AG20443 (cell line): ENCODE results near the gene PRDX2.

ENCODE experiments used
- DNase-seq: peaks from one replicate; pipeline ENCODE4 v3.0.0; 2012; ENCODE audit warnings: low spot score, mixed read lengths

PRDX2 gene

DNA sequence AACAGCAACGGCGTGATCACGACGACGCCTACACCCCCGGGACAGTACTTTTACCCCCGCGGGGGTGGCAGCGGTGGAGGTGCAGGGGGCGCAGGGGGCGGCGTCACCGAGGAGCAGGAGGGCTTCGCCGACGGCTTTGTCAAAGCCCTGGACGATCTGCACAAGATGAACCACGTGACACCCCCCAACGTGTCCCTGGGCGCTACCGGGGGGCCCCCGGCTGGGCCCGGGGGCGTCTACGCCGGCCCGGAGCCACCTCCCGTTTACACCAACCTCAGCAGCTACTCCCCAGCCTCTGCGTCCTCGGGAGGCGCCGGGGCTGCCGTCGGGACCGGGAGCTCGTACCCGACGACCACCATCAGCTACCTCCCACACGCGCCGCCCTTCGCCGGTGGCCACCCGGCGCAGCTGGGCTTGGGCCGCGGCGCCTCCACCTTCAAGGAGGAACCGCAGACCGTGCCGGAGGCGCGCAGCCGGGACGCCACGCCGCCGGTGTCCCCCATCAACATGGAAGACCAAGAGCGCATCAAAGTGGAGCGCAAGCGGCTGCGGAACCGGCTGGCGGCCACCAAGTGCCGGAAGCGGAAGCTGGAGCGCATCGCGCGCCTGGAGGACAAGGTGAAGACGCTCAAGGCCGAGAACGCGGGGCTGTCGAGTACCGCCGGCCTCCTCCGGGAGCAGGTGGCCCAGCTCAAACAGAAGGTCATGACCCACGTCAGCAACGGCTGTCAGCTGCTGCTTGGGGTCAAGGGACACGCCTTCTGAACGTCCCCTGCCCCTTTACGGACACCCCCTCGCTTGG is 9.3 kb downstream of the PRDX2 start:
- no peak for DNase-seq

- DNase-seq: peak; percentile 92
These were observed 10.1 kb downstream of the PRDX2 start, which contains the start of gene JUNB for GRCh38 chr19:12791345-12792050. Gene JUNB, plus strand, starts transcription at chr19:12791486. Its CDS starts 286 bp downstream, at chr19:12791772.

DNA sequence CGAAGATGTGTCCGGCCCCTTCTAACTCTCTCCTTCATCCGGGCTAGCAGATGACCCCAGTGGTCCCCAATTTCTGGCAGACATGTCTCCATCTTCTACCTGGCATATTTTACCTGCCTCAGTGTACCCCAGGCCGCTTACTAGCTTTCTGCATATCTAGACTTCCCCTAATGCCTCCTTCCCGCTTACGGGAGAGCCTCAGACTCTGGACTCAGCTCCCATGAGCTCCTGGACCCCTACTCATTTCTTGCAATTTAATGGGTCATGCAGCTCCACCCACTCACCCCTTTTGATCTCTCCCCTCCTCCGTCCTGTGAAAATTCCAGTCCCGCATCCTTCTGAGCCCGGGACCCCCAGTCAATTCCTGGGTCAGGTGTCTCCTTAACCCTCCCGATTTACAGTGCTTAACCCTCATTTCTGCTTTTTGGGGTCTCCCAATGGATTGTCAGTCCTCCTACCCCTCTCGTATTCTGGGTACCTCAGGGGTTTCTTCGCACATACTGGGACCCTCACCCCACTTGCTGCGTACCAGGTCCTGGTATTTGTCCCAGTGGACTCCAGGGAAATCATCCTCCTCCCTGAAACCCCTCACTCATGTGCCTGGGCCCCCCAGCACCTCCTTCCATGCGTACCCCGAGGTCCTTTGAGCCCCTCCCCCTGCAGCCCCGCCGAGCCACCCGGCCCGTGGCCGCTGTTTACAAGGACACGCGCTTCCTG is 10.8 kb downstream of the PRDX2 start:
- DNase-seq: no peak

DNA sequence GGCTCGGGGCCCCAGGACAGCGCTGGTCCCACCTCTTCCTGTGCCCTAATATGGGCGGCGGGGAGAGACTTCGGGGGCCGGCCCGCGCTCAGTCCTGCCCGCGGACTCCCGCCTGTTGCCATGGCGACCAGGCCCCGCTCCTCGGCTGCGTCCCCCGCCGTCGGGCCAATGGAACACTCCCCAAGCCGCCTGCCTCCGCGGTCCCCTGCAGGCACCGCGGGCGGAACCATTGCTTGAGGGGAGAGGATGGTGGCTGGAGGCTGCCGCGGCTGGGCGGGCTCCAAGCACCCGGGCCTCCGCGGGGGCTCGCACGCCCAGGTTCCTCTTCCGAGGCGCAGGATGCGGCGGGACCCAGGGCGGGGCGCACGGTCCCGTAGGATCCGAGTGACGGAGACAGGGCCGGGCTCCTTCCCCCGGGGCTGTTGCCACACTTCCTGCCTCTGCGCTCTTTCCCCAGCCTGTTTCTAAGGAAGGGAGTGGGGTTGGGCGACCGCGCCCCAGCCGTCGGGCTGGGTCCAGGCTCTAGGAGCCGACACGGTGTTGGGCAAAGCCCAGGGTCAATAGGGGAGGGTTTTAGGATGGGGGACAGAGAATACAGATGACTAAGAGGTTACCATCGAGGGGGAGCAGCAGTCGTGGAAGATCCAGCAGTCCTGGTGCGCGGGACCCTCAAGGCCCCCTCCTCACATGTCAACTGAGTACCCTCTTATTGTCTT is 11.5 kb downstream of the PRDX2 start:
- peak; percentile 93 for DNase-seq

DNA sequence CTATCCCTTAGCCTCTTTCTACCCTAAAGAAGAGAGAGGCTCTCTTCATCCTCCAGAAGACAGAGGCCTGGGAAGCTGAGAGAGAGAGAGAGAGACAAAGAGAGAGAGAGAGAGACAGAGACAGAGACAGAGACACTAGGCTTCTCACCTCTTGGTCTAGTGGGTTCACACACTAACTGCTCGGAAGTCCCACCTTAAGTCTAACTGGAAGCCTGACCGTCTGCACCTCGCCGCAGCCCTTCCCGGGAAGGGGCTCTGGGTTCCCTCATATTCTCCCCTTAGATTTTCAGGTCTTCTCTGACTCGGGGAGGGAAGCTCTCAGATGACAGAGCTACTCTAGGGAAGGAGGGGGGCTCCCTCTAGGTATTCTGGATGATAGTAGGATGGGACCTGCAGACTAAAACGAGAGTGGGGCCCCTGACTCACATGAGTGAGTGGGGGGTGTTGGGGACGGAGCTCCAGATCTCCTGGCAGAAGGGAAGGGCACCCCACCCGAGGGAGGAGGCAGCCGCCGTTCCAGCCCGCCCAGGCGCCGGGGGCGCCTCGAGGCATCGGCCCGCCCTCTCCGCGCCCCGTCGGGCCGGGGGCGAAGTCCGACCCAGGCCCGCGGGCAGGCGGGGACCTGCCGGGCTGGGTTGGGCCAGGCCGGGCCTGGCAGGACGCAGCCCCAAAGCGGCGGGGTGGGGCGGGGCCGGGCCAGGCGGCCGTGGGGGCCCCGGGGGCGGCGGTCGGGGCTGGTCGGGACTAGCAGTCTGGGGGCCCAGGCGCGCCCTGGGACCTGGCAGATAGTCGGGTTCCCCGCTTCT is 12.3 kb downstream of the PRDX2 start:
- no peak for DNase-seq

- peak; percentile 67 for DNase-seq
These were observed 12.9 kb downstream of the PRDX2 start for GRCh38 chr19:12788682-12789097.

GRCh38 chr19:12788042-12788681 is 13.4 kb downstream of the PRDX2 start:
- no peak for DNase-seq

GRCh38 chr19:12787458-12787857 is 14.1 kb downstream of the PRDX2 start:
- DNase-seq: no peak

DNA sequence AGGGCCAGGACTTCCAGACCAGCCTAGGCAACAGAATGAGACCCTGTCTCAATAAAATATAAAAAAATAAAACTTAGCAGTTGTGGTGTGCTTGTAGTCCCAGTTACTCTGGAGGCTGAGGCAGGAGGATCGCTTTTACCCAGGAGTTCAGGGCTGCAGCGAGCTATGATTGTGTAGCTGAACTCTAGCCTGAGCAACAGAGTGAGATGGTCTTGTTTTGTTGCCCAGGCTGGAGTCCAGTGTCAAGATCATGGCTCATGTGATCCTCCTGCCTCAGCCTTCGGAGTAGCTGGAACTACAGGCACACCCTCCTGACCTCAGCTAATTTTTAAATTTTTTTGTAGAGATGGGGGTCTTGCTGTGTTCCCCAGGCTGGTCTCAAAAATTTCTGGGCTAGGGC is 14.6 kb downstream of the PRDX2 start:
- DNase-seq: no peak

GRCh38 chr19:12786141-12786870 is 15.3 kb downstream of the PRDX2 start:
- DNase-seq: no peak

- DNase-seq: no peak
These were observed 16.1 kb downstream of the PRDX2 start for GRCh38 chr19:12785431-12786031.

DNA sequence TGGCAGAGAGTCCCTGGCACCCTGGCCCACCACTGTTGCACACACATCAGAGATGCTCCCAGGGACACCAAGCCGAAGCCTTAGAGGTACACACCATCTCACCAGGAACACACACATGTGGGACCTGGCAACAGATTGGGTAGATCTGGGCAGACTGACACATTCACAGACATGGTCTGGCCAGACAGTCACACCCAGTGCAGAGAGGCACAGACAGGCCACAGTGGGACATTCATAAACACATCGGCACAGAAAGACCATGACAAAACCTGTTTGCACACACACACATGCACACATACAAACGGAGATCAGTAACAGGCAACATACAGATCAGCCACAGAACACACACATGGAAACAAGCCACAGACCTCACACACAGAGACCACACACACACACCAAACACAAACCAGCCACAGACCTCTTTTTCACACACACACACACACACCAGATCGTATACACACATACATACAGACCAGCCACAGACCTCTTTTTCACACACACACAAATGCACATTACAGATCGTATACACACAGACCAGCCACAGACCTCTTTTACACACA is 16.6 kb downstream of the PRDX2 start:
- no peak for DNase-seq

- DNase-seq: no peak
These were observed 17.2 kb downstream of the PRDX2 start for GRCh38 chr19:12784394-12784870.

GRCh38 chr19:12783849-12784393 is 17.7 kb downstream of the PRDX2 start:
- no peak for DNase-seq

GRCh38 chr19:12783291-12783848 is 18.2 kb downstream of the PRDX2 start:
- no peak for DNase-seq

GRCh38 chr19:12782424-12783290 is 18.9 kb downstream of the PRDX2 start:
- peak; percentile 87 for DNase-seq

DNA sequence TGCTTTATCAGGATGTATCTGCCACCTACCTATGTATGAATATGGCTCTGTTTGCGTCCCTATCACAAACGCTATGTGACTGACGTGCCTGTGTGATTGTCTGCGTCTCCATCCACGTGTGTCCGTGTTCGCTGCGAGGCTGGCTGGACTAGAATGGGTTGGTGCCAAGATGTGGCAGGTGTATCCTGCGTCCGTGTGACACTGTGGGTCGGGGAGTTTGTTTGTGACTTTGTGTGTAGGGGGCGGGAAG is 19.5 kb downstream of the PRDX2 start:
- DNase-seq: no peak
